GM23338 (cell line): ENCODE measurements around the gene COL1A1.

ENCODE experiments used
- CREB1 ChIP-seq: fragments of 250-450 bp; sonication (Bioruptor Pico); IDR thresholded peaks from 2 replicates; pipeline ENCODE4 v1.5.0; 2020; ENCODE audit warnings: low read depth, mild to moderate bottlenecking, moderate library complexity
- CTCF ChIP-seq, 2 experiments: fragments of 200-600 bp in 1 of 2; sonication (generic) in 1 of 2; conservative IDR thresholded peaks; 2 replicates each; pipeline versions ENCODE4 v1.5.1 to v1.6.1; 2016 to 2017; ENCODE audit warnings: antibody characterized with exemption in 2 of 2, low read depth in 2 of 2, mild to moderate bottlenecking in 2 of 2, moderate library complexity in 1 of 2
- EZH2 ChIP-seq: fragments of 200-600 bp; sonication (generic); IDR thresholded peaks from one replicate; pipeline ENCODE4 v1.8.0; 2017; ENCODE audit warnings: antibody characterized with exemption, mild to moderate bottlenecking, low read depth; ENCODE audit not compliant: unreplicated experiment
- EZH2phosphoT487 ChIP-seq: fragments of 200-600 bp; sonication (generic); IDR thresholded peaks from one replicate; pipeline ENCODE4 v1.8.1; 2018; ENCODE audit warnings: antibody characterized with exemption; ENCODE audit not compliant: unreplicated experiment
- JUNB ChIP-seq: IDR thresholded peaks from one replicate; pipeline ENCODE4 v1.6.1; 2016; ENCODE audit warnings: antibody characterized with exemption; ENCODE audit not compliant: unreplicated experiment
- NANOG ChIP-seq: IDR thresholded peaks from 2 replicates; pipeline ENCODE4 v1.6.1; 2016; ENCODE audit warnings: antibody characterized with exemption, borderline replicate concordance
- POLR2AphosphoS5 ChIP-seq: IDR thresholded peaks from 2 replicates; pipeline ENCODE4 v1.6.1; 2016; ENCODE audit warnings: antibody characterized with exemption, low read depth
- STAT1 ChIP-seq: IDR thresholded peaks from one replicate; pipeline ENCODE4 v1.6.1; 2016; ENCODE audit warnings: antibody characterized with exemption; ENCODE audit not compliant: unreplicated experiment
- ZNF114 ChIP-seq: fragments of 250-450 bp; sonication (Bioruptor Pico); IDR thresholded peaks from 2 replicates; pipeline ENCODE4 v1.5.0; 2020; ENCODE audit warnings: mild to moderate bottlenecking, moderate library complexity
- ZNF331 ChIP-seq: fragments of 250-450 bp; sonication (Bioruptor Pico); IDR thresholded peaks from 2 replicates; pipeline ENCODE4 v1.5.0; 2020; ENCODE audit warnings: low read depth, mild to moderate bottlenecking, moderate library complexity
- TF ChIP-seq, protein P1 (sequence below): IDR thresholded peaks from one replicate; pipeline ENCODE4 v1.6.1; 2018; ENCODE audit warnings: antibody characterized with exemption; ENCODE audit not compliant: unreplicated experiment
- TF ChIP-seq, protein P2 (sequence below): IDR thresholded peaks from 2 replicates; pipeline ENCODE4 v1.6.1; 2016; ENCODE audit warnings: antibody characterized with exemption
- TF ChIP-seq, protein P3 (sequence below): fragments of 250-450 bp; sonication (Bioruptor Pico); IDR thresholded peaks from 2 replicates; pipeline ENCODE4 v1.5.0; 2020; ENCODE audit warnings: mild to moderate bottlenecking, moderate library complexity

- peak; percentile 57 to 72 for TF ChIP-seq CTCF (conservative IDR thresholded peaks at IDR 0.05; ENCODE audit: low read depth in 2 of 2)
- no peak for TF ChIP-seq EZH2
- TF ChIP-seq EZH2phosphoT487, result no peak
- no peak; the same call in 1 of the 2 replicates for TF ChIP-seq POLR2AphosphoS5
- TF ChIP-seq, protein P1, sequence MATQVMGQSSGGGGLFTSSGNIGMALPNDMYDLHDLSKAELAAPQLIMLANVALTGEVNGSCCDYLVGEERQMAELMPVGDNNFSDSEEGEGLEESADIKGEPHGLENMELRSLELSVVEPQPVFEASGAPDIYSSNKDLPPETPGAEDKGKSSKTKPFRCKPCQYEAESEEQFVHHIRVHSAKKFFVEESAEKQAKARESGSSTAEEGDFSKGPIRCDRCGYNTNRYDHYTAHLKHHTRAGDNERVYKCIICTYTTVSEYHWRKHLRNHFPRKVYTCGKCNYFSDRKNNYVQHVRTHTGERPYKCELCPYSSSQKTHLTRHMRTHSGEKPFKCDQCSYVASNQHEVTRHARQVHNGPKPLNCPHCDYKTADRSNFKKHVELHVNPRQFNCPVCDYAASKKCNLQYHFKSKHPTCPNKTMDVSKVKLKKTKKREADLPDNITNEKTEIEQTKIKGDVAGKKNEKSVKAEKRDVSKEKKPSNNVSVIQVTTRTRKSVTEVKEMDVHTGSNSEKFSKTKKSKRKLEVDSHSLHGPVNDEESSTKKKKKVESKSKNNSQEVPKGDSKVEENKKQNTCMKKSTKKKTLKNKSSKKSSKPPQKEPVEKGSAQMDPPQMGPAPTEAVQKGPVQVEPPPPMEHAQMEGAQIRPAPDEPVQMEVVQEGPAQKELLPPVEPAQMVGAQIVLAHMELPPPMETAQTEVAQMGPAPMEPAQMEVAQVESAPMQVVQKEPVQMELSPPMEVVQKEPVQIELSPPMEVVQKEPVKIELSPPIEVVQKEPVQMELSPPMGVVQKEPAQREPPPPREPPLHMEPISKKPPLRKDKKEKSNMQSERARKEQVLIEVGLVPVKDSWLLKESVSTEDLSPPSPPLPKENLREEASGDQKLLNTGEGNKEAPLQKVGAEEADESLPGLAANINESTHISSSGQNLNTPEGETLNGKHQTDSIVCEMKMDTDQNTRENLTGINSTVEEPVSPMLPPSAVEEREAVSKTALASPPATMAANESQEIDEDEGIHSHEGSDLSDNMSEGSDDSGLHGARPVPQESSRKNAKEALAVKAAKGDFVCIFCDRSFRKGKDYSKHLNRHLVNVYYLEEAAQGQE, result no peak
- no peak for TF ChIP-seq ZNF114 (CRISPR knock-in tag)
- TF ChIP-seq JUNB, result no peak
- TF ChIP-seq, protein P2, sequence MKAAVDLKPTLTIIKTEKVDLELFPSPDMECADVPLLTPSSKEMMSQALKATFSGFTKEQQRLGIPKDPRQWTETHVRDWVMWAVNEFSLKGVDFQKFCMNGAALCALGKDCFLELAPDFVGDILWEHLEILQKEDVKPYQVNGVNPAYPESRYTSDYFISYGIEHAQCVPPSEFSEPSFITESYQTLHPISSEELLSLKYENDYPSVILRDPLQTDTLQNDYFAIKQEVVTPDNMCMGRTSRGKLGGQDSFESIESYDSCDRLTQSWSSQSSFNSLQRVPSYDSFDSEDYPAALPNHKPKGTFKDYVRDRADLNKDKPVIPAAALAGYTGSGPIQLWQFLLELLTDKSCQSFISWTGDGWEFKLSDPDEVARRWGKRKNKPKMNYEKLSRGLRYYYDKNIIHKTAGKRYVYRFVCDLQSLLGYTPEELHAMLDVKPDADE, result no peak
- TF ChIP-seq CREB1 (CRISPR knock-in tag), result 0 out of 2 replicates have a peak, but pooled peaks have one; percentile 20
- TF ChIP-seq, protein P3, sequence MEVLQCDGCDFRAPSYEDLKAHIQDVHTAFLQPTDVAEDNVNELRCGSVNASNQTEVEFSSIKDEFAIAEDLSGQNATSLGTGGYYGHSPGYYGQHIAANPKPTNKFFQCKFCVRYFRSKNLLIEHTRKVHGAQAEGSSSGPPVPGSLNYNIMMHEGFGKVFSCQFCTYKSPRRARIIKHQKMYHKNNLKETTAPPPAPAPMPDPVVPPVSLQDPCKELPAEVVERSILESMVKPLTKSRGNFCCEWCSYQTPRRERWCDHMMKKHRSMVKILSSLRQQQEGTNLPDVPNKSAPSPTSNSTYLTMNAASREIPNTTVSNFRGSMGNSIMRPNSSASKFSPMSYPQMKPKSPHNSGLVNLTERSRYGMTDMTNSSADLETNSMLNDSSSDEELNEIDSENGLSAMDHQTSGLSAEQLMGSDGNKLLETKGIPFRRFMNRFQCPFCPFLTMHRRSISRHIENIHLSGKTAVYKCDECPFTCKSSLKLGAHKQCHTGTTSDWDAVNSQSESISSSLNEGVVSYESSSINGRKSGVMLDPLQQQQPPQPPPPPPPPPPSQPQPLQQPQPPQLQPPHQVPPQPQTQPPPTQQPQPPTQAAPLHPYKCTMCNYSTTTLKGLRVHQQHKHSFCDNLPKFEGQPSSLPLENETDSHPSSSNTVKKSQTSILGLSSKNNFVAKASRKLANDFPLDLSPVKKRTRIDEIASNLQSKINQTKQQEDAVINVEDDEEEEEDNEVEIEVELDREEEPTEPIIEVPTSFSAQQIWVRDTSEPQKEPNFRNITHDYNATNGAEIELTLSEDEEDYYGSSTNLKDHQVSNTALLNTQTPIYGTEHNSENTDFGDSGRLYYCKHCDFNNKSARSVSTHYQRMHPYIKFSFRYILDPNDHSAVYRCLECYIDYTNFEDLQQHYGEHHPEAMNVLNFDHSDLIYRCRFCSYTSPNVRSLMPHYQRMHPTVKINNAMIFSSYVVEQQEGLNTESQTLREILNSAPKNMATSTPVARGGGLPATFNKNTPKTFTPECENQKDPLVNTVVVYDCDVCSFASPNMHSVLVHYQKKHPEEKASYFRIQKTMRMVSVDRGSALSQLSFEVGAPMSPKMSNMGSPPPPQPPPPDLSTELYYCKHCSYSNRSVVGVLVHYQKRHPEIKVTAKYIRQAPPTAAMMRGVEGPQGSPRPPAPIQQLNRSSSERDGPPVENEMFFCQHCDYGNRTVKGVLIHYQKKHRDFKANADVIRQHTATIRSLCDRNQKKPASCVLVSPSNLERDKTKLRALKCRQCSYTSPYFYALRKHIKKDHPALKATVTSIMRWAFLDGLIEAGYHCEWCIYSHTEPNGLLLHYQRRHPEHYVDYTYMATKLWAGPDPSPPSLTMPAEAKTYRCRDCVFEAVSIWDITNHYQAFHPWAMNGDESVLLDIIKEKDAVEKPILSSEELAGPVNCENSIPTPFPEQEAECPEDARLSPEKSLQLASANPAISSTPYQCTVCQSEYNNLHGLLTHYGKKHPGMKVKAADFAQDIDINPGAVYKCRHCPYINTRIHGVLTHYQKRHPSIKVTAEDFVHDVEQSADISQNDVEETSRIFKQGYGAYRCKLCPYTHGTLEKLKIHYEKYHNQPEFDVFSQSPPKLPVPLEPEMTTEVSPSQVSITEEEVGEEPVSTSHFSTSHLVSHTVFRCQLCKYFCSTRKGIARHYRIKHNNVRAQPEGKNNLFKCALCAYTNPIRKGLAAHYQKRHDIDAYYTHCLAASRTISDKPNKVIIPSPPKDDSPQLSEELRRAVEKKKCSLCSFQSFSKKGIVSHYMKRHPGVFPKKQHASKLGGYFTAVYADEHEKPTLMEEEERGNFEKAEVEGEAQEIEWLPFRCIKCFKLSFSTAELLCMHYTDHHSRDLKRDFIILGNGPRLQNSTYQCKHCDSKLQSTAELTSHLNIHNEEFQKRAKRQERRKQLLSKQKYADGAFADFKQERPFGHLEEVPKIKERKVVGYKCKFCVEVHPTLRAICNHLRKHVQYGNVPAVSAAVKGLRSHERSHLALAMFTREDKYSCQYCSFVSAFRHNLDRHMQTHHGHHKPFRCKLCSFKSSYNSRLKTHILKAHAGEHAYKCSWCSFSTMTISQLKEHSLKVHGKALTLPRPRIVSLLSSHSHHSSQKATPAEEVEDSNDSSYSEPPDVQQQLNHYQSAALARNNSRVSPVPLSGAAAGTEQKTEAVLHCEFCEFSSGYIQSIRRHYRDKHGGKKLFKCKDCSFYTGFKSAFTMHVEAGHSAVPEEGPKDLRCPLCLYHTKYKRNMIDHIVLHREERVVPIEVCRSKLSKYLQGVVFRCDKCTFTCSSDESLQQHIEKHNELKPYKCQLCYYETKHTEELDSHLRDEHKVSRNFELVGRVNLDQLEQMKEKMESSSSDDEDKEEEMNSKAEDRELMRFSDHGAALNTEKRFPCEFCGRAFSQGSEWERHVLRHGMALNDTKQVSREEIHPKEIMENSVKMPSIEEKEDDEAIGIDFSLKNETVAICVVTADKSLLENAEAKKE, result no peak
- no peak for TF ChIP-seq ZNF331
- TF ChIP-seq NANOG, result no peak
- no peak for TF ChIP-seq STAT1
Observed at GRCh38 chr17:50177983-50178834, 23.2 kb downstream of the COL1A1 start.
